LoVo (cell line): ENCODE results near the gene KIF13A.
A peak's percentile ranks its signal among the peaks of the same experiment; 100 is the strongest.
"Not testable (repeated sequence)": the region's sequence is repeated elsewhere in the genome, so short reads cannot be mapped to it uniquely, and the experiment has no call there.

Experiments
- DNase-seq: peaks from one replicate; pipeline ENCODE4 v3.0.0-alpha.2; 2016; ENCODE audit warnings: low spot score

The KIF13A gene

DNA sequence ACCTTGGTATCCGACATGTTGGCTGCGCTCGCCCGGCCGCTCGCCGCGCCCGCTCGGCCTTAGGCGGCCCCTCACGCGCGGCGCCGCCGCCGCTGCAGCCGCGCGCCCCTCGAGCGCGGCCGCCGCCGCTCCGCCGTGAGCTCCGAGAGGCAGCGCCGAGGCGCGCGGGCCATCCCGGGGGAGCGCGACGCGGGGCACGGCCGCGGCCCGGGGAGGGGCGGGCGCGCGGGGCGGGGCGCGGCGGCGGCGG is at the start of gene KIF13A:
TSS of gene KIF13A (minus strand) at position 189 of the 250 bp plus-strand sequence. CDS start at position 17, 172 bp downstream.
- no peak for DNase-seq

- no peak for DNase-seq
Measured at GRCh38 chr6:18036781-18037180, 49.3 kb upstream of the KIF13A start.

DNA sequence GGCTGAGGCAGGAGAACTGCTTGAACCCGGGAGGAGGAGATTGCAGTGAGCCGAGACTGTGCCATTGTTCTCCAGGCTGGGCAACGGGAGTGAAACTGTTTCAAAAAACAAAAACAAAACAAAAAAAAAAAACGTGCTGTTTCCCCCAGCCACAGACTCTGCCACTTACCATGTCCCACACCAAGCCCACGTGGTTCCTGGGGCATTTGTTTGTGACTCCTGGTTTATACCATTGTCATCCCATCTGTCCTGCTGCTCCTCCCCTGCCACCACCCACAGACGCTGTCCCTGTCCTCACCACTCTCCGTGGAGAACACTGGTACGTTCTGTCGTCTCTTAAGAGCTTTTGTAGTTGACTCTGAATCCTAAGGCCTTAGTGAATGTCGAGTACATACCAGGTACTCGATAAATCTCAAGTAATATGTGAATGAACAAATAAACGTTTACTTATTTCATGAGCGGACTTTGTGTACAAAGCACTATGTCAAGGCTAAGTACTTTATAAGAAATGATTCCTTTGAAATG is 48.0 kb upstream of the KIF13A start:
- DNase-seq = no peak

- DNase-seq = peak; percentile 34
Measured at GRCh38 chr6:18034798-18035202, 47.4 kb upstream of the KIF13A start.

- DNase-seq = no peak
Measured at GRCh38 chr6:18031680-18032256, 44.3 kb upstream of the KIF13A start.

DNA sequence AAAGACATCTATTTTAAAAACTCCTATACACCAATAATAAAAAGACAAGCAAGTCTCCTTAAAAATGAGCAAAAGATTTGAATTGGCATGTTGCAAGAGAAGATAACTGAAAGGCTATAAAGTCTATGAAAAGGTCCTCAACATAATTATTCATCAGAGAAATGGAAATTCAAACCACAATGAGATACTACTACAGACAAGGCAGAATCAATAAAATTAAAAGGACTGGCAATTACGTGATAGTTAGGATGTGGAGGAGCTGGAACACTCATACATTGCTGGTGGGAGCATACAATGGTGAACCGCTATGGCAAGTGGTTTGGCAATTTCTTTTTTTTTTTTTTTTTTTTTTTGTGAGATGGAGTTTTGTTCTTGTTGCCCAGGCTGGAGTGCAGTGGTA is 43.8 kb upstream of the KIF13A start:
- DNase-seq = no peak

GRCh38 chr6:18028332-18028731 is 40.9 kb upstream of the KIF13A start:
- no peak for DNase-seq

DNA sequence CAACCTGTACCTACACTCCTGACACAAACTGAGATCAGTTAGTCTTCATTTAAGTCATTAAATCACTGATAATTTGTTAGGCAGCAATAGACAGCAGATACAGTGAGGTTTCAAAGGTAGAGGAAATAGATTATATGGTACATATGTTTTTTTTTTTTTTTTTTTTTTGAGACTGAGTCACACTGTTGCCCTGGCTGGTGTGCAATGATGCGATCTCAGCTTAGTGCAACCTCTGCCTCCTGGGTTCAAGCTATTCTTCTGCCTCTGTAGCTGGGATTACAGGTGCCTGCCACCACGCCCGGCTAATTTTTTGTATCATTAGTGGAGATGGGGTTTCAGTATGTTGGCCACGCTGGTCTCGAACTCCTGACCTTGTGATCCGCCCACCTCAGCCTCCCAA is 38.2 kb upstream of the KIF13A start:
- no peak for DNase-seq

DNA sequence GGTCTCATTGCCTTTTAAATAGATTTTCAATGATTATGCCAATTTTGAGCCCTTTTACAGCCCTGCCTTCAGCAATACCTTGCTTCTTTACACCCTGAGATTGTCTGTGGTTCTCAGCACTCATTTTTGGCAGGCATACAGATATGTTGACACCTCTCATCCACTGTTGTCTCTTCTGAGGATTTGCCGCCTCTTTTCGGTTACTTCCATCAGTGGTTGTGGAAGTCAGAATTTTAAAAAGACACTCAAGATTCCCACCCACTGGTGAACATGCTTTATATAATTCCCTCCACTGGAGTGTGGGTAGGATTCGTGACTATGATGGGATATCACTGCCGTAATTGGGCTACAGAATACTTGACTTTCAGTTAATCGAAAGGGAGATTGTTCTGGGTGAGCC is 37.4 kb upstream of the KIF13A start:
- DNase-seq = no peak

GRCh38 chr6:18023891-18024290 is 36.5 kb upstream of the KIF13A start:
- DNase-seq = no peak

- peak; percentile 10 for DNase-seq
Measured at GRCh38 chr6:18022398-18023231, 35.2 kb upstream of the KIF13A start.

DNA sequence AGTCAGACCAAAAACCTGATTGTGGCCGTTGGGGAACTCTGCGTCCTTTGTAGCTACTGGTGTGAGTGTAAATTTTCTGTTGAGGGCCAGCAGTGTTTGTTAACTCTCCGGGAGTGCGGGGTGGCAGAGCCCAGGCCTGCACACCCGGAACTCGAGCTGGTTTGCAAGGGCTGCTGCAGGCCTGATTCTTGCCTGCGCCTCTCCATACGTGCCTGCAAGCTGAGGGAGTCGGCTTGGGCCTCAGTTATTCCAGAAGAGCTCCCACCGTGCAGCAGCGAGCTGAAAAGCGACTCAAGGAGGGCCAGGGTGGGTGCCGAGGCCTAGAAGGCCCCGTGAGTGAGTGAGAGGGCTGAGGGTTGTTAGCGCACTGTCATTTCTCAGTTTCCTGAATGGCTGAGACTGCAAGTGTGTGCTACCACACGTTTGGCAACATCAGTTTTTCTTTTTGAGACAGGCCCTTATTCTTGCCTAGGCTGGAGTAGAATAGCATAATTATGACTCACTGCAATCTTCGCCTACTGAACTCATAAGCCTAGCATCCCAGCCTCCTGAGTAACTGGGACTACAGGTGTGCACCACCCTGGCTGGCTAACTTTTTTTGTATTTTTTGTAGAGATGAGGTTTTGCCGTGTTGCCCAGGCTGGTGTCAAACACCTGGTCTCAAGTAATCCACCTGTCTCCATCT is 33.9 kb upstream of the KIF13A start:
- no peak for DNase-seq

DNA sequence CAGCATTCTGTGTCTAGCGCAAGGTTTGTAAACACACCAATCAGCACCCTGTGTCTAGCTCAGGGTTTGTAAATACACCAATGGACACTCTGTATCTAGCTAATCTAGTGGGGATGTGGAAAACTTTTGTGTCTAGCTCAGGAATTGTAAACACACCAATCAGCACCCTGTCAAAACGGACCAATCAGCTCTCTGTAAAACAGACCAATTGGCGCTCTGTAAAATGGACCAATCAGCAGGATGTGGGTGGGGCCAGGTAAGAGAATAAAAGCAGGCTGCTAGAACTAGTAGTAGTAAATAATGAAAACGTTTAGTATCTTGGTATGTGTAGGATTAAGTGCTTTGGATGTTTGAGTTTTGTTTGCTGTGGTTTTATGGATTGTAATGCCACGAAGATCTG is 33.1 kb upstream of the KIF13A start:
- DNase-seq = not testable (repeated sequence)

GRCh38 chr6:18019539-18020534 is 32.4 kb upstream of the KIF13A start:
- no peak for DNase-seq

- DNase-seq = not testable (repeated sequence)
Measured at GRCh38 chr6:18019133-18019532, 31.7 kb upstream of the KIF13A start.

DNA sequence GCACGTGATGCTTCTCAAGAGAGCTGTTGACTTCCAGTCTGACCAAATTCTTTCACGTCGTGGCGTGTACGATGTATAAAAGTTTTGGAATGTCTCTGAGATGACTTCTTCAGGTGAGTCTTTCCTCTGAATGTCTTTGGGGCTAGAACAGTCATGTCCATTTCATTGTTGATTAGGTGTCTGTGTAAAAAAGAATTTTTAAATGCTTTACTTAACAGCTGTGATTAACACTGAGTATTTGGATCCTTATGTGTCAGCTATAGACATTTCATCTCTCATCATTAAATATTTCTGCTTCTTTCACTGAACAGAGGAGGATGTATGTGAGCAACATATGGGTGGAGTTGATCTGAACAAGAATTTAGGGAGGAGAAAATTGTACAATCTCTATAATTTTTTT is 29.3 kb upstream of the KIF13A start:
- no peak for DNase-seq

DNA sequence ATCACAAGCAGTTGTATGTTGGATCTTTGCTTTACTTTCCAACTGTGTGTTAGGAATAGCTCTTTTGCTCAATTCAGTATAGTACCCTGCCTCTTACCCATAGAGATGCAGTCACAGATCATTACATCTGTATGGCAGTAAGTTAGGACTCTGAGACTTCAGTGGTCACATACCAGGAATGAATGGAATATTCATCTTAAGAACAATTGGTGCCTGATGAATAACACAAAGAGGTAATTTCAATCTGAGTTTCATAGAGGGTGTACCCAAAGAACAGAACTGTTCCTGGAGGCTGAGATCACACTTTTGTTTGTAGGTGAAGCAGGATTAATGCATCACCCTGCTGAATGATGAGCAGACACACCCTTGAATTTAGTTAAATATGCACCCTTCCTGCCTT is 28.7 kb upstream of the KIF13A start:
- no peak for DNase-seq

- no peak for DNase-seq
Measured at GRCh38 chr6:18011287-18011686, 23.9 kb upstream of the KIF13A start.

GRCh38 chr6:18010540-18010939 is 23.1 kb upstream of the KIF13A start:
- not testable (repeated sequence) for DNase-seq

DNA sequence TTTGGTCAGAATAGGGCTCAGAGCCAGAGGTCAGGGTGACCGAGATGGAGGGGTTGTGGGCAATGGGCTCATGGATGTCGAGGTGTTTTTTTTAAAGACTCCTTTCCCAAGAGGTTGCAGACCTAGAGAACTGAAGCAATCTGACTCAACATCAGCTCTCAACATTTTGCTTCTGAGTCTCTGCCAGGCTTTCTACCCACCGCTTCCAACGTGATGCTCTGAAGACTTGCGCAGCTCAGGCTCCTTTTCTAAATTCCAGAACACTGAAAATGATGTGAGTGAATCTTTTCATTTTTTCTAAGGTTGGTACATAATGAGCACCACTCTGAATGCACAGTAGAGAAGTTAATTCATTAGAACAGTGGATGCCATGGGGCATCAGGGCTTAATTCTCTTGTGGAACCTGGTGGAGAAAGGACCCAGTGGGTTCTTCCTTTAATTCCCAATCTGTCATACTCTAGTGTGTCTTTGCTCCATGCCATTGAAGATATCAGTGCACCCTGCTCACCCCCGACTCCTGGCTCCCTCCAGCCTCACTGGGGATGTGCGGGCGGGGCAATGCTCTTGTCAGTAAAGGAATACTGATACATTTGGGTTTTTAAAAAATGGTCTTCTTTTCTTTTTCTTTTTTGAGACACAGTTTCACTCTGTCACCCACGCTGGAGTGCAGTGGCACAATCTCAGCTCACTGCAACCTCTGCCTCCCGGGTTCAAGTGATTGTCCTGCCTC is 17.0 kb upstream of the KIF13A start:
- DNase-seq = no peak

DNA sequence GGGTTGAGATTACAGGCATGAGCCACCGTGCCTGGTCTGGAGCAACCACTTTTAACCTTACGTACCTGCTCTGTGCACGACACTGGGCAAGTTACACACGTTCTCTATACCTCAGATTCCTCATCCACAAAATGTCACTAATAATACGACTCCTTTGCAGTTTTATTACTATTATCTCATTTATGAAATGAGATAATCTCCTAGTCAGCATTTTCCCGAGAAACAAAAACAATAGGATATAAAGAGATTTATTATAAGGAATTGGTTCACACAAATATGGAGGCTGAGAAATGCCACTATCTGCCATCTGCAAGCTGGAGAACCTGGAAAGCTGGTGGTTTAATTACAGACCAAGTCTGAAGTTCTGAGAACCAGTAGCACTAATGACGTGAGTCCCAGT is 12.0 kb upstream of the KIF13A start:
- DNase-seq = no peak
